SIG-M5 treated with dmso at 0.1 percent for 504 hours (cell line): ENCODE data around the gene NDUFB5.

Source experiments
- DNase-seq: peaks from one replicate; lab custom pipeline; 2025; ENCODE audit not compliant: unreplicated experiment; lab: John Stamatoyannopoulos, UW

NDUFB5 gene

DNA sequence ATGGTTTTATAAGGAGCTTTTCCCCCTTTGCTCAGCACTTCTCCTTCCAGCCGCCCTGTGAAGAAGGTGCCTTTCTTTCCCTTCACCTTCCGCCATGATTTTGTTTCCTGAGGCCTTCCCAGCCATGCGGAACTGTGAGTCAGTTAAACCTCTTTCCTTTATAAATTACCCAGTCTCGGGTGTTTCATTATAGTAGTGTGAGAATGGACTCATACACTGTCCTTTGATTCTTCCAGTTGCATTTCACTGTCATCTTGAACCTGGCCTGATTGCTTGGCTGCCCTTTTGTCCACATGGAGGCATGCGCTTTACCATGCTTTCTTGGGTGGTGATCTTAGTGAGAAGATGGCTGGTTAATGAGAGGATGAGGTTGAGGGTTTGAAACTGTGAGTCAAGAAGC lies 71.5 kb downstream of the NDUFB5 start:
- DNase-seq, result no peak
